ENCODE data around the gene PTPRZ1.

GRCh38 chr7:121994625-121995410 lies 121.9 kb downstream of the PTPRZ1 start:
- TF ChIP-seq, protein P1, sequence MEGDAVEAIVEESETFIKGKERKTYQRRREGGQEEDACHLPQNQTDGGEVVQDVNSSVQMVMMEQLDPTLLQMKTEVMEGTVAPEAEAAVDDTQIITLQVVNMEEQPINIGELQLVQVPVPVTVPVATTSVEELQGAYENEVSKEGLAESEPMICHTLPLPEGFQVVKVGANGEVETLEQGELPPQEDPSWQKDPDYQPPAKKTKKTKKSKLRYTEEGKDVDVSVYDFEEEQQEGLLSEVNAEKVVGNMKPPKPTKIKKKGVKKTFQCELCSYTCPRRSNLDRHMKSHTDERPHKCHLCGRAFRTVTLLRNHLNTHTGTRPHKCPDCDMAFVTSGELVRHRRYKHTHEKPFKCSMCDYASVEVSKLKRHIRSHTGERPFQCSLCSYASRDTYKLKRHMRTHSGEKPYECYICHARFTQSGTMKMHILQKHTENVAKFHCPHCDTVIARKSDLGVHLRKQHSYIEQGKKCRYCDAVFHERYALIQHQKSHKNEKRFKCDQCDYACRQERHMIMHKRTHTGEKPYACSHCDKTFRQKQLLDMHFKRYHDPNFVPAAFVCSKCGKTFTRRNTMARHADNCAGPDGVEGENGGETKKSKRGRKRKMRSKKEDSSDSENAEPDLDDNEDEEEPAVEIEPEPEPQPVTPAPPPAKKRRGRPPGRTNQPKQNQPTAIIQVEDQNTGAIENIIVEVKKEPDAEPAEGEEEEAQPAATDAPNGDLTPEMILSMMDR (conservative IDR thresholded peaks at IDR 0.05; ENCODE audit: low read depth, low read length): peak; percentile 72
- no peak for TF ChIP-seq EZH2 (IDR thresholded peaks at IDR 0.05; ENCODE audit: low read length, unreplicated experiment)
- TF ChIP-seq EZH2phosphoT487 (IDR thresholded peaks at IDR 0.05; ENCODE audit: borderline replicate concordance, low read length): no peak
